HG03066 (cell line): ENCODE results near the gene EDDM13.
"Not testable (repeated sequence)": the region's sequence is repeated elsewhere in the genome, so short reads cannot be mapped to it uniquely, and the experiment has no call there.

Source experiments
- ATAC-seq: cut with Tn5 transposase; IDR thresholded peaks from one replicate; pipeline ENCODE4 v1.9.1; 2021; ENCODE audit warnings: low read depth; ENCODE audit not compliant: unreplicated experiment

Gene EDDM13

GRCh38 chr19:56272161-56272798 lies at the start of gene EDDM13:
Gene EDDM13, plus strand, starts transcription at chr19:56272748. Its CDS starts 87 bp downstream, at chr19:56272835.
- ATAC-seq: no peak

- ATAC-seq: no peak
These were observed 49.6 kb upstream of the EDDM13 start for GRCh38 chr19:56222901-56223300.

- ATAC-seq: no peak
These were observed 49.1 kb upstream of the EDDM13 start for GRCh38 chr19:56223481-56223880.

GRCh38 chr19:56245121-56245740 lies 27.3 kb upstream of the EDDM13 start:
- ATAC-seq: no peak

GRCh38 chr19:56245764-56246163 lies 26.8 kb upstream of the EDDM13 start:
- ATAC-seq: not testable (repeated sequence)

GRCh38 chr19:56248736-56249338 lies 23.7 kb upstream of the EDDM13 start:
- ATAC-seq: not testable (repeated sequence)

- ATAC-seq: no peak
These were observed 19.7 kb upstream of the EDDM13 start for GRCh38 chr19:56252699-56253422.

- ATAC-seq: no peak
These were observed 18.8 kb upstream of the EDDM13 start for GRCh38 chr19:56253737-56254136.

GRCh38 chr19:56258272-56258671 lies 14.3 kb upstream of the EDDM13 start:
- ATAC-seq: no peak

GRCh38 chr19:56261145-56261544 lies 11.4 kb upstream of the EDDM13 start:
- no peak for ATAC-seq

GRCh38 chr19:56261932-56262331 lies 10.6 kb upstream of the EDDM13 start:
- not testable (repeated sequence) for ATAC-seq

GRCh38 chr19:56263319-56263718 lies 9.2 kb upstream of the EDDM13 start:
- ATAC-seq: no peak

GRCh38 chr19:56266051-56266450 lies 6.5 kb upstream of the EDDM13 start:
- ATAC-seq: no peak

GRCh38 chr19:56269348-56269747 lies 3.2 kb upstream of the EDDM13 start:
- ATAC-seq: no peak

GRCh38 chr19:56270676-56271075 lies 1.9 kb upstream of the EDDM13 start:
- ATAC-seq: no peak

GRCh38 chr19:56271151-56271550 lies 1.4 kb upstream of the EDDM13 start:
- no peak for ATAC-seq

- no peak for ATAC-seq
These were observed 1.1 kb downstream of the EDDM13 start for GRCh38 chr19:56273563-56274117.

GRCh38 chr19:56282809-56283208 lies 10.3 kb downstream of the EDDM13 start:
- no peak for ATAC-seq

GRCh38 chr19:56284746-56285145 lies 12.2 kb downstream of the EDDM13 start:
- no peak for ATAC-seq

- no peak for ATAC-seq
These were observed 17.6 kb downstream of the EDDM13 start for GRCh38 chr19:56290104-56290503.

- no peak for ATAC-seq
These were observed 19.3 kb downstream of the EDDM13 start for GRCh38 chr19:56291867-56292266.
